Stomach smooth muscle (tissue), 2 donors: ENCODE data around the gene RPP25L.

Source experiments
- H3K27ac ChIP-seq: one replicate; pipeline ENCODE4 v1.7.0; 2013; ENCODE audit warnings: mild to moderate bottlenecking, low read length, inconsistent platforms
- H3K27me3 ChIP-seq, 2 donors: one replicate each; pipeline ENCODE4 v1.7.0; 2013; ENCODE audit warnings: low read length in 2 of 2; ENCODE audit not compliant: insufficient read depth in 2 of 2, control insufficient read depth in 1 of 2
- H3K36me3 ChIP-seq, 2 donors: one replicate each; pipeline ENCODE4 v1.7.0; 2013; ENCODE audit warnings: low read length in 2 of 2; ENCODE audit not compliant: control insufficient read depth in 2 of 2, insufficient read depth in 2 of 2
- H3K4me1 ChIP-seq: one replicate; pipeline ENCODE4 v1.7.0; 2013; ENCODE audit warnings: low read length; ENCODE audit not compliant: control insufficient read depth, insufficient read depth
- H3K4me3 ChIP-seq, 2 donors: one replicate each; pipeline ENCODE4 v1.7.0; 2013; ENCODE audit warnings: low read length in 2 of 2
- H3K9ac ChIP-seq, 2 donors: one replicate each; pipeline ENCODE4 v1.7.0; 2013; ENCODE audit warnings: low read length in 2 of 2, mild to moderate bottlenecking in 1 of 2
- H3K9me3 ChIP-seq, 2 donors: one replicate each; pipeline ENCODE4 v1.7.0; 2013; ENCODE audit warnings: low read length in 2 of 2; ENCODE audit not compliant: control insufficient read depth in 2 of 2
- donor health status: healthy.
- donor health status: Pancreatic carcinoma.

The RPP25L gene, protein sequence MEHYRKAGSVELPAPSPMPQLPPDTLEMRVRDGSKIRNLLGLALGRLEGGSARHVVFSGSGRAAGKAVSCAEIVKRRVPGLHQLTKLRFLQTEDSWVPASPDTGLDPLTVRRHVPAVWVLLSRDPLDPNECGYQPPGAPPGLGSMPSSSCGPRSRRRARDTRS

DNA sequence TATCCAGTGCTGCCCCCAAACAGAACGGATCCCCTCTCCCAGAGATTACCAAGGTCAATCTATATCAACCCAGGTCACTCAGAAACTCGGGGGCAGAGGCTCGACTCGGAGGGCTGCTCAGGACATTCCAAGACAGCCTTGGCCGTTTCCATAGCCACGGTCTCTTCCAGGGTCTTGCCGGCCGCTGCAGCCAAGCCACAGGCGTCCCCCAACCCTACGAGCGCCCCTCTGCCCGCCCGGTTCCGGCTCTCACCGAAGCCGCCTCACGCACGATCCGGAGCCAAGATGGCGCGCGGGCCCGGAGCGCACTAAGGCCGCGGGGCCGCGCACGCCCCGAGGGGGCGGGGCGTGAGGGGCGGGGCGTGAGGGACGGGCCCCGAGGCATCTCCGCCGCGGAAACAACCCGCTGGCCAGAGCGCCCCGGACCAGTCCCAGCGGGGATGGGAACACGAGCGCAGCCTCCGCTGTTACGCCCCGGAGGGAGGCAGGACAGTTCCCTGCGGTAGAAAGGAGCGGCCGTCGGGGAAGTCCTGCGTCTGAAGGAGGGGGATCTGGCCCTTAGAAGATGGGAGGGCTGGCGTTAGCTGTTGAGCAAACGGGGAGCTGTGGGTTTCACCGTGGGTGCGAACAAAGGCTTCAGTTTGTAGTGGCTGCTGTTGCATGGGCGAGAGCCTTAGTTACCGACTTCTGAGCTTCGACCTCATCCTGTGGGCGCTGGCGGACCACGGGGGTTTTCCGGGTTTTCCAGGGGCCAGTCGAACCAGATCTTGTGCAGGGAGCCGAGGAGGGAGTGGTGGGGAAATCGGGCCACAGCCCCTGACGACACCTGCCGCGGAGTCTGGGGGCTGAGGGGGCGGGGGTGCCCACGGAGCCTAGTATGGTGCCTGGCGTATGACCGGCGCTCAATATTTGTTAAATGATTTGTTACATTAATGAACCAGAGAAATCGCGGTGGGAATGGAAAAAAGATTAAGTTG is at the start of gene RPP25L:
RPP25L (minus strand) TSS at position 287 of the 977 bp plus-strand sequence. CDS start 801 bp downstream, outside the sequence.
- Histone ChIP-seq H3K27ac (peak within 1 kb of the TSS; percentile 73), H3K27me3 (no peaks in the 10 kb centered on the region), H3K4me3 (peak within 1 kb of the TSS; percentile 86 to 90), H3K9me3 (no peaks in the 10 kb centered on the region), H3K4me1 (peaks cover 26% of the 10 kb centered on the region), H3K36me3 (peaks cover 12 to 30% of the 10 kb centered on the region in 2 donors), H3K9ac (peak within 1 kb of the TSS; percentile 93 to 95)

GRCh38 chr9:34659592-34660253 is 47.8 kb upstream of the RPP25L start:
- Histone ChIP-seq H3K4me1 (peaks cover 24% of the 10 kb centered on the region), H3K9ac (no peak overlapping the region), H3K4me3 (no peak overlapping the region), H3K27me3 (no peaks in the 10 kb centered on the region), H3K36me3 (peaks cover 9 to 17% of the 10 kb centered on the region in 2 donors), H3K9me3 (no peaks in the 10 kb centered on the region), H3K27ac (no peak overlapping the region)

DNA sequence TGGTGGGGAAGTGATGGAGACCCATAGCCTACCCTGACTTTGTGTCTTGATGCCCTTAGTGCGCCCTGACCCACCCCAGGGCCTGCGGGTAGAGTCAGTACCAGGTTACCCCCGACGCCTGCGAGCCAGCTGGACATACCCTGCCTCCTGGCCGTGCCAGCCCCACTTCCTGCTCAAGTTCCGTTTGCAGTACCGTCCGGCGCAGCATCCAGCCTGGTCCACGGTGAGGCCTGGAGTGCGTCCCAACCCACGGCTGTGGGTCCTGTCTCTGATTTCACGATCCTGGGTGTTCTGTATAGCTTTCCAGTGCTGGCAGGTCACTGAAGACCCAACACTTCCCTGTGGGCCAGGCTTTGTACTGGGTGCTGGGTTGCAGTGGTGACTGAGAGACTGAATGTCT is 46.6 kb upstream of the RPP25L start:
- peaks cover 9 to 17% of the 10 kb centered on the region in 2 donors for H3K36me3 ChIP-seq
- H3K4me1 ChIP-seq = peaks cover 28% of the 10 kb centered on the region
- H3K9me3 ChIP-seq = no peaks in the 10 kb centered on the region
- no peak overlapping the region for H3K4me3 ChIP-seq
- H3K27ac ChIP-seq = no peak overlapping the region
- no peaks in the 10 kb centered on the region for H3K27me3 ChIP-seq
- H3K9ac ChIP-seq = no peak overlapping the region

- Histone ChIP-seq H3K4me1 (peaks cover 38% of the 10 kb centered on the region), H3K4me3 (no peak overlapping the region), H3K27me3 (no peaks in the 10 kb centered on the region), H3K36me3 (peaks cover 9 to 17% of the 10 kb centered on the region in 2 donors), H3K9ac (no peak overlapping the region), H3K9me3 (no peaks in the 10 kb centered on the region), H3K27ac (no peak overlapping the region)
These were observed 45.1 kb upstream of the RPP25L start for GRCh38 chr9:34656992-34657391.

DNA sequence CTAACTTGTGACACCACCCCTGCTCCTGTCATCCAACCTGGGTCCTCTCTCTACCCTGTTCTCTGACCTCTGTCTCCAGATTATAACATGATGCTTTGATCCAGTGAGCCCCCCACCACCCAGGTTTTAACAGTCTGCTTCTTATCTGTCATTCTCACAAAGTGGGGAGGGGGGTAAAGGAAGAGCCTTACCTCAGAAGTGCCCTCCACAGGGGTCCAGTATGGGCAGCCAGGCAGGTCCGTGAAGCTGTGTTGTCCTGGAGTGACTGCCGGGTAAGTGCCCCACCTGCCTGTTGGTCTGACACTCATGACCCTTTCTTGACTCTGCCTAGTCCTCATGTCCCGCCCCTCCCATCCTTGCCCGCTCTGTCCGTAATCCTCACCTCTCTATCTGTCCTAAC is 43.5 kb upstream of the RPP25L start:
- Histone ChIP-seq H3K4me1 (peaks cover 54% of the 10 kb centered on the region), H3K4me3 (peak overlapping the region in 1 of 2 donors; percentile 52), H3K36me3 (peaks cover 4 to 6% of the 10 kb centered on the region in 2 donors), H3K27me3 (no peaks in the 10 kb centered on the region), H3K27ac (peak overlapping the region; percentile 93), H3K9ac (no peak overlapping the region), H3K9me3 (no peaks in the 10 kb centered on the region)

- Histone ChIP-seq H3K36me3 (peaks cover 3 to 8% of the 10 kb centered on the region in 2 donors), H3K9me3 (no peaks in the 10 kb centered on the region), H3K4me1 (peaks cover 56% of the 10 kb centered on the region), H3K9ac (peak overlapping the region in 1 of 2 donors; percentile 66), H3K4me3 (peak overlapping the region; percentile 47 to 63), H3K27me3 (no peaks in the 10 kb centered on the region), H3K27ac (peak overlapping the region; percentile 93)
These were observed 42.6 kb upstream of the RPP25L start for GRCh38 chr9:34654323-34655051.

- no peaks in the 10 kb centered on the region for H3K9me3 ChIP-seq
- H3K36me3 ChIP-seq = peaks cover 12 to 19% of the 10 kb centered on the region in 2 donors
- no peaks in the 10 kb centered on the region for H3K27me3 ChIP-seq
- peak overlapping the region; percentile 93 for H3K27ac ChIP-seq
- peaks cover 58% of the 10 kb centered on the region for H3K4me1 ChIP-seq
- peak overlapping the region; percentile 60 to 67 for H3K9ac ChIP-seq
- peak overlapping the region; percentile 70 to 82 for H3K4me3 ChIP-seq
These were observed 41.5 kb upstream of the RPP25L start for GRCh38 chr9:34653151-34654072.

- peak overlapping the region; percentile 93 for H3K27ac ChIP-seq
- no peaks in the 10 kb centered on the region for H3K9me3 ChIP-seq
- H3K36me3 ChIP-seq = peaks cover 13 to 20% of the 10 kb centered on the region in 2 donors
- peaks cover 66% of the 10 kb centered on the region for H3K4me1 ChIP-seq
- peak overlapping the region; percentile 60 to 67 for H3K9ac ChIP-seq
- peak overlapping the region; percentile 70 to 82 for H3K4me3 ChIP-seq
- H3K27me3 ChIP-seq = no peaks in the 10 kb centered on the region
These were observed 40.7 kb upstream of the RPP25L start for GRCh38 chr9:34652602-34653000.

GRCh38 chr9:34651876-34652601 is 40.1 kb upstream of the RPP25L start, which contains the start of gene IL11RA:
Gene IL11RA, plus strand, starts transcription at chr9:34652185. Its CDS starts 3,033 bp downstream, at chr9:34655218.
- peaks cover 72% of the 10 kb centered on the region for H3K4me1 ChIP-seq
- peak within 1 kb of the TSS; percentile 93 for H3K27ac ChIP-seq
- peak within 1 kb of the TSS; percentile 67 to 78 for H3K9ac ChIP-seq
- H3K4me3 ChIP-seq = peak within 1 kb of the TSS; percentile 70 to 82
- H3K9me3 ChIP-seq = no peaks in the 10 kb centered on the region
- H3K27me3 ChIP-seq = no peaks in the 10 kb centered on the region
- H3K36me3 ChIP-seq = peaks cover 13 to 20% of the 10 kb centered on the region in 2 donors
